HCT116 (cell line): ENCODE measurements around the gene CBFA2T3. TPM values are rescaled to one million over a fixed set of nuclear protein-coding genes. Genes with fewer than 3 reads are reported as not detected.

Experiments
- ATAC-seq: fragments of 200-7000 bp; cut with Tn5 transposase; 2 replicates; pipeline ENCODE4 v1.9.1; 2020; ENCODE audit warnings: mild to moderate bottlenecking, moderate library complexity
- BruUV-seq: library from RNA; stranded (reverse); fragments of 400-500 nt; replicated peaks from 2 replicates; lab custom pipeline; 2021; lab: Mats Ljungman, UMichigan
- CTCF ChIA-PET: fragments of 300-600 bp; sonication (Branson Sonifier 250); formaldehyde crosslinking; loops from one replicate; lab custom pipeline; 2021; ENCODE audit warnings: antibody characterized with exemption; lab: Charles Lee
- POLR2A ChIA-PET: fragments of 300-600, 350-600 bp; sonication (Branson Sonifier 250); formaldehyde crosslinking; loops from one replicate; lab custom pipeline; 2021; ENCODE audit warnings: antibody characterized with exemption; lab: Charles Lee
- RAD21 ChIA-PET, 2 experiments: fragments of 300-600 bp; sonication (Branson Sonifier 250); formaldehyde crosslinking; loops; one replicate each; lab custom pipeline; 2023; ENCODE audit warnings: low total read pairs in 2 of 2; ENCODE audit not compliant: uncharacterized antibody in 2 of 2, unreplicated experiment in 2 of 2, low non-redundant PET in 1 of 2; lab: Charles Lee
- DNase-seq: peaks from one replicate; pipeline ENCODE4 v3.0.0-alpha.2; 2010; ENCODE audit warnings: low read depth, low spot score
- H2AFZ ChIP-seq: fragments of 200-600 bp; shearing (Covaris generic), sonication (generic); 2 replicates; pipeline ENCODE4 v1.6.1; 2017; ENCODE audit warnings: low read depth, mixed run types, mixed read lengths, antibody characterized with exemption, low read length; ENCODE audit not compliant: poor library complexity, severe bottlenecking
- H3K27ac ChIP-seq: 2 replicates; pipeline ENCODE4 v1.5.1; 2012; ENCODE audit warnings: low read depth, low read length
- H3K27me3 ChIP-seq: fragments of 200-600 bp; sonication (generic); 2 replicates; pipeline ENCODE4 v1.6.1; 2016; ENCODE audit warnings: mixed run types, low read length, mixed read lengths; ENCODE audit not compliant: insufficient read depth
- H3K36me3 ChIP-seq, 2 experiments: fragments of 200-500 bp in 1 of 2; fragments of 200-600 bp in 1 of 2; sonication (Bioruptor generic) in 1 of 2; sonication (generic) in 1 of 2; 2 replicates each; pipeline versions ENCODE4 v1.5.1 to v1.6.1; 2014 to 2016; ENCODE audit warnings: low read length in 2 of 2, inconsistent platforms in 1 of 2, mixed read lengths in 1 of 2, mixed run types in 1 of 2; ENCODE audit not compliant: insufficient read depth in 2 of 2, control insufficient read depth in 1 of 2
- H3K4me1 ChIP-seq, 2 experiments: fragments of 200-600 bp in 1 of 2; sonication (generic) in 1 of 2; 2 replicates each; pipeline versions ENCODE4 v1.5.1 to v1.6.1; 2012 to 2017; ENCODE audit warnings: low read length in 2 of 2, inconsistent platforms in 1 of 2, mild to moderate bottlenecking in 1 of 2, mixed read lengths in 1 of 2, mixed run types in 1 of 2, moderate library complexity in 1 of 2; ENCODE audit not compliant: insufficient read depth in 2 of 2, control insufficient read depth in 1 of 2
- H3K4me2 ChIP-seq: fragments of 200-600 bp; sonication (generic); 2 replicates; pipeline ENCODE4 v1.6.1; 2017; ENCODE audit warnings: mixed run types, low read length, mixed read lengths
- H3K4me3 ChIP-seq, 2 experiments: fragments of 200-600 bp in 1 of 2; sonication (generic) in 1 of 2; replicated peaks in 1 of 2; 2 replicates each; pipeline ENCODE4 v1.5.1; 2011 to 2016; ENCODE audit warnings: low read length in 2 of 2, control low read depth in 1 of 2, low read depth in 1 of 2, mild to moderate bottlenecking in 1 of 2, mixed read lengths in 1 of 2, mixed run types in 1 of 2
- H3K79me2 ChIP-seq: fragments of 200-600 bp; sonication (generic); 2 replicates; pipeline ENCODE4 v1.6.1; 2017; ENCODE audit warnings: mild to moderate bottlenecking, mixed run types, low read length, moderate library complexity, mixed read lengths; ENCODE audit not compliant: insufficient read depth
- H3K9ac ChIP-seq: fragments of 200-600 bp; sonication (generic); 2 replicates; pipeline ENCODE4 v1.6.1; 2016; ENCODE audit warnings: low read length, mixed read lengths
- H3K9me2 ChIP-seq: fragments of 200-600 bp; sonication (generic), shearing (Covaris generic); 2 replicates; pipeline ENCODE4 v1.6.1; 2017; ENCODE audit warnings: mixed run types, mild to moderate bottlenecking, moderate library complexity; ENCODE audit not compliant: insufficient read depth
- H3K9me3 ChIP-seq, 2 experiments: fragments of 200-500 bp in 1 of 2; fragments of 200-600 bp in 1 of 2; sonication (Bioruptor generic) in 1 of 2; sonication (generic) in 1 of 2; 2 replicates each; pipeline ENCODE4 v1.6.1; 2014 to 2017; ENCODE audit warnings: low read length in 2 of 2, mixed read lengths in 2 of 2, inconsistent platforms in 1 of 2, low read depth in 1 of 2, mild to moderate bottlenecking in 1 of 2, mixed run types in 1 of 2, moderate library complexity in 1 of 2; ENCODE audit not compliant: control insufficient read depth in 1 of 2, insufficient read depth in 1 of 2
- H4K20me1 ChIP-seq: fragments of 200-600 bp; sonication (generic), shearing (Covaris generic); 2 replicates; pipeline ENCODE4 v1.6.1; 2017; ENCODE audit warnings: mixed run types, mild to moderate bottlenecking, moderate library complexity; ENCODE audit not compliant: insufficient read depth
- ATF3 ChIP-seq: IDR thresholded peaks from 2 replicates; pipeline ENCODE4 v1.6.1; 2012
- CTCF ChIP-seq, 3 experiments: fragments of 200-600 bp in 1 of 3; sonication (generic) in 1 of 3; IDR thresholded peaks in 2 of 3; conservative IDR thresholded peaks in 1 of 3; 2 replicates each; pipeline ENCODE4 v1.5.1; 2012 to 2017; ENCODE audit warnings: low read depth in 2 of 3, low read length in 2 of 3, antibody characterized with exemption in 1 of 3, borderline replicate concordance in 1 of 3, control low read depth in 1 of 3, mild to moderate bottlenecking in 1 of 3, mixed read lengths in 1 of 3, mixed run types in 1 of 3, moderate library complexity in 1 of 3; ENCODE audit not compliant: insufficient read depth in 1 of 3
- ELF1 ChIP-seq: IDR thresholded peaks from 2 replicates; pipeline ENCODE4 v1.6.1; 2012; ENCODE audit warnings: low read depth, borderline replicate concordance
- EZH2 ChIP-seq: fragments of 200-600 bp; sonication (generic); IDR thresholded peaks from 2 replicates; pipeline ENCODE4 v1.6.1; 2017; ENCODE audit warnings: antibody characterized with exemption, mixed run types
- FOSL1 ChIP-seq: IDR thresholded peaks from 2 replicates; pipeline ENCODE4 v1.6.1; 2012; ENCODE audit warnings: low read depth
- POLR2A ChIP-seq: IDR thresholded peaks from 2 replicates; pipeline ENCODE4 v1.7.0; 2011; ENCODE audit warnings: borderline replicate concordance; ENCODE audit not compliant: insufficient read depth, insufficient read length; ENCODE audit errors: extremely low read depth
- RAD21 ChIP-seq: IDR thresholded peaks from 2 replicates; pipeline ENCODE4 v1.6.1; 2012; ENCODE audit warnings: low read depth, mild to moderate bottlenecking
- REST ChIP-seq: IDR thresholded peaks from 2 replicates; pipeline ENCODE4 v1.6.1; 2012; ENCODE audit warnings: low read depth
- SIN3A ChIP-seq: IDR thresholded peaks from 2 replicates; pipeline ENCODE4 v1.6.1; 2012; ENCODE audit warnings: low read depth
- SP1 ChIP-seq: IDR thresholded peaks from 2 replicates; pipeline ENCODE4 v1.6.1; 2012; ENCODE audit warnings: low read depth
- SRF ChIP-seq: IDR thresholded peaks from 2 replicates; pipeline ENCODE4 v1.6.1; 2012; ENCODE audit warnings: low read depth
- TCF7L2 ChIP-seq: IDR thresholded peaks from 2 replicates; pipeline ENCODE4 v1.7.0; 2011; ENCODE audit warnings: borderline replicate concordance, inconsistent platforms; ENCODE audit not compliant: insufficient read depth, insufficient read length; ENCODE audit errors: extremely low read depth
- YY1 ChIP-seq: IDR thresholded peaks from 2 replicates; pipeline ENCODE4 v1.6.1; 2011; ENCODE audit warnings: low read length, low read depth, moderate library complexity, mild to moderate bottlenecking; ENCODE audit not compliant: insufficient replicate concordance; ENCODE audit errors: extremely low read depth
- ZBTB33 ChIP-seq: IDR thresholded peaks from 2 replicates; pipeline ENCODE4 v1.6.1; 2011; ENCODE audit warnings: mild to moderate bottlenecking, low read length, moderate library complexity; ENCODE audit not compliant: insufficient replicate concordance; ENCODE audit errors: extremely low read depth
- ZFX ChIP-seq: fragments of 450-650 bp; IDR thresholded peaks from 2 replicates; pipeline ENCODE4 v1.6.1; 2017
- ZNF274 ChIP-seq: fragments of 200-500 bp; sonication (Bioruptor generic); IDR thresholded peaks from 2 replicates; pipeline ENCODE4 v1.6.1; 2014; ENCODE audit warnings: mild to moderate bottlenecking, low read depth, low read length, inconsistent platforms
- intact Hi-C: fragments of 100-400 bp; cut with micrococcal nuclease; formaldehyde crosslinking; loops from 2 replicates; pipeline ENCODE4 v1.10.0; 2022
- total RNA-seq: library from RNA; stranded (reverse); gene quantifications from one replicate; pipeline ENCODE4 v1.2.1, GENCODE V29; 2021; ENCODE audit not compliant: unreplicated experiment

Gene CBFA2T3
- total RNA-seq, 1 experiment from 2014 or later = 19.1 TPM

GRCh38 chr16:88937206-88937621 lies 39.8 kb downstream of the CBFA2T3 start:
- no peak for TF ChIP-seq POLR2A
- no peak for TF ChIP-seq TCF7L2
- no peak for TF ChIP-seq CTCF (IDR thresholded peaks at IDR 0.05 in 2 of 3, conservative IDR thresholded peaks at IDR 0.05 in 1 of 3; ENCODE audit: borderline replicate concordance in 1 of 3, insufficient read depth in 1 of 3, low read depth in 2 of 3, low read length in 2 of 3)
- TF ChIP-seq ATF3 = no peak
- no peak for TF ChIP-seq SRF
- TF ChIP-seq YY1 = no peak
- no peak for TF ChIP-seq FOSL1
- TF ChIP-seq ZBTB33 = no peak
- TF ChIP-seq ZFX = no peak
- TF ChIP-seq ELF1 = no peak
- TF ChIP-seq ZNF274 = no peak
- TF ChIP-seq EZH2 = no peak
- TF ChIP-seq SIN3A = no peak
- TF ChIP-seq RAD21 = no peak
- TF ChIP-seq SP1 = no peak
- TF ChIP-seq REST = no peak
- TF ChIP-seq, all 23 proteins: peak for 0
- Histone ChIP-seq H3K27ac (no peak overlapping the region), H3K9me2 (no peaks in the 10 kb centered on the region), H3K9me3 (no peaks in the 10 kb centered on the region), H3K27me3 (no peaks in the 10 kb centered on the region), H2AFZ (no peak overlapping the region), H3K4me3 (no peak overlapping the region), H4K20me1 (no peaks in the 10 kb centered on the region), H3K36me3 (no peaks in the 10 kb centered on the region), H3K4me2 (no peak overlapping the region), H3K79me2 (peaks cover 7% of the 10 kb centered on the region; the same call in 1 of the 2 replicates), H3K4me1 (peaks cover 3 to 28% of the 10 kb centered on the region in 2 experiments; a peak in 3 of 4 replicates), H3K9ac (no peak overlapping the region)
- ATAC-seq = no peak
- RAD21 ChIA-PET = no interaction called here
- DNase-seq = no peak
- BruUV-seq = no TSS peak
- CTCF ChIA-PET = no interaction called here
- intact Hi-C loops = no loop called here
- POLR2A ChIA-PET = no interaction called here
